Adrenal gland (tissue), 5 donors: ENCODE data around the gene AKIRIN2.

ENCODE experiments used
- CTCF ChIP-seq, 6 experiments: fragments of 450-650 bp in 4 of 6; fragments of 200-600 bp in 2 of 6; sonication (generic) in 1 of 6; IDR thresholded peaks; 1 replicate in 5 of 6; 2 replicates in 1 of 6; pipeline versions ENCODE4 v1.5.1 to v1.8.0; 2016 to 2021; ENCODE audit warnings: antibody characterized with exemption in 6 of 6, mild to moderate bottlenecking in 2 of 6, moderate library complexity in 1 of 6
- POLR2A ChIP-seq, 2 donors: fragments of 450-650 bp; IDR thresholded peaks; one replicate each; pipeline ENCODE4 v1.6.1; 2017; ENCODE audit warnings: antibody characterized with exemption in 2 of 2, mild to moderate bottlenecking in 2 of 2, moderate library complexity in 1 of 2
- donor health status: DM: no; HTN: no; CAD: no.

DNA sequence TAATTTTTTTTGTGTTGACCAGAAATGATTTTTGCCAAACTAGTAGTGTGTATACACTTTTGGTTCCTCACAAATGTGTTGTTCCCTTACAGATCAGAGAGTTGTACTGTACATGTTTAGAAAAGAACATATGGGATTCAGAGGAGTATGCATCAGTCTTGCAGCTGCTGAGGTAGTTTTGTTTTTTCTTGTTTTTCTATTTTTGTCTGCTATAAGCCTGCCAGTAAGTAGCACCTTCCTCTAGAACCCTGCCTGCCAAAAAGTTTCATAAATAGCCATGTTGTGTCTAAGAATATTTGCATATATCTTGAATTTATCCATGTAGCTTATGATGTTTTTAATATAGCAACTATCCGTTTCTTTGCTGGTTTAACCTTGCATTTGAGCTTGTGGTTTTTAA is 65.7 kb downstream of the AKIRIN2 start:
- TF ChIP-seq CTCF (IDR thresholded peaks at IDR 0.05) = no peak
- TF ChIP-seq POLR2A (IDR thresholded peaks at IDR 0.05) = no peak
